Parathyroid adenoma (tissue), 2 donors: ENCODE results near the gene ATF7IP2.

Experiments
- H2AFZ ChIP-seq: fragments of 300-600 bp; sonication (generic); one replicate; pipeline ENCODE4 v1.7.0; 2017; ENCODE audit warnings: antibody characterized with exemption, mild to moderate bottlenecking
- H3K27ac ChIP-seq: fragments of 300-600 bp; sonication (generic); one replicate; pipeline ENCODE4 v1.7.0; 2017
- H3K27me3 ChIP-seq: fragments of 300-600 bp; sonication (generic); one replicate; pipeline ENCODE4 v1.7.0; 2017; ENCODE audit warnings: low read length; ENCODE audit not compliant: control insufficient read depth, insufficient read depth
- H3K36me3 ChIP-seq: fragments of 300-600 bp; sonication (generic); one replicate; pipeline ENCODE4 v1.7.0; 2017; ENCODE audit warnings: low read length; ENCODE audit not compliant: control insufficient read depth, insufficient read depth
- H3K4me1 ChIP-seq: fragments of 300-600 bp; sonication (generic); one replicate; pipeline ENCODE4 v1.7.0; 2017; ENCODE audit warnings: control low read depth
- H3K4me2 ChIP-seq: fragments of 300-600 bp; sonication (generic); one replicate; pipeline ENCODE4 v1.7.0; 2017; ENCODE audit warnings: low read length
- H3K4me3 ChIP-seq: fragments of 300-600 bp; sonication (generic); one replicate; pipeline ENCODE4 v1.7.0; 2017; ENCODE audit warnings: low read depth, low read length
- H3K79me2 ChIP-seq: fragments of 300-600 bp; sonication (generic); one replicate; pipeline ENCODE4 v1.7.0; 2017; ENCODE audit warnings: control low read depth
- H3K9ac ChIP-seq: fragments of 300-600 bp; sonication (generic); one replicate; pipeline ENCODE4 v1.7.0; 2017; ENCODE audit warnings: mild to moderate bottlenecking
- H3K9me3 ChIP-seq: fragments of 300-600 bp; sonication (generic); one replicate; pipeline ENCODE4 v1.7.0; 2017; ENCODE audit warnings: low read length; ENCODE audit not compliant: control insufficient read depth
- TF ChIP-seq, protein P1 (sequence below): fragments of 300-600 bp; sonication (generic); IDR thresholded peaks from one replicate; pipeline ENCODE4 v1.7.0; 2017; ENCODE audit warnings: antibody characterized with exemption, mild to moderate bottlenecking
- donor health status: primary hyperparathyroidism.

The ATF7IP2 gene

DNA sequence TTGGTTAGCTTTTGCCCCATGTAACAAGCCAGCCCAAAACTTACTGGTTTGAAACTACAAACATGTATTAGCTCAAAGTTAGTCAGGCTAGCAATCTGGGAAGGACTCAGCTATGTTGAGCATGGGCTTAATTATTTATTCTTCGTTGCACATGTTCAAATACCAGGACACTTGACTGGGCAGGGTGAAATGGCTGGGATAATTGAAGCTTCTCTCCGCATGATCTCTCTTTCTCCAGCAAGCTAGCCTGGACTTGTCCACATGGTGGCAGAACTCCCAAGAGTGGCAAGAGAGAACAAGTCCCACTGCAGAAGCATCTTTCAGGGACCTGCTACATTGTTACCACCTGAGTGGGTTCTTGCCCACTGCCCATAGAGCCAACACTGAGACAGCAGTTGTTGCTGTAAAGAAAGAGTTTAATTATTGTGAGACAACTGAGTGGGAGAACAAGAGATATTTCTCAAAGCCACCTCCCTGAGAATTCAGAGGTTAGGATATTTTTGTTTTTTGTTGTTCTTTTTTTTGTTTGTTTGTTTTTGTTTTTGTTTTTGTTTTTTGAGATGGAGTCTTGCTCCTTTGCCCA lies 16.8 kb upstream of the ATF7IP2 start:
- Histone ChIP-seq H3K4me3 (no peak overlapping the region), H3K9ac (no peak overlapping the region), H3K9me3 (no peaks in the 10 kb centered on the region), H3K4me1 (no peaks in the 10 kb centered on the region), H3K27me3 (no peaks in the 10 kb centered on the region), H3K27ac (no peak overlapping the region), H3K79me2 (no peaks in the 10 kb centered on the region), H3K4me2 (no peak overlapping the region), H3K36me3 (no peaks in the 10 kb centered on the region), H2AFZ (no peak overlapping the region)
- TF ChIP-seq, protein P1, sequence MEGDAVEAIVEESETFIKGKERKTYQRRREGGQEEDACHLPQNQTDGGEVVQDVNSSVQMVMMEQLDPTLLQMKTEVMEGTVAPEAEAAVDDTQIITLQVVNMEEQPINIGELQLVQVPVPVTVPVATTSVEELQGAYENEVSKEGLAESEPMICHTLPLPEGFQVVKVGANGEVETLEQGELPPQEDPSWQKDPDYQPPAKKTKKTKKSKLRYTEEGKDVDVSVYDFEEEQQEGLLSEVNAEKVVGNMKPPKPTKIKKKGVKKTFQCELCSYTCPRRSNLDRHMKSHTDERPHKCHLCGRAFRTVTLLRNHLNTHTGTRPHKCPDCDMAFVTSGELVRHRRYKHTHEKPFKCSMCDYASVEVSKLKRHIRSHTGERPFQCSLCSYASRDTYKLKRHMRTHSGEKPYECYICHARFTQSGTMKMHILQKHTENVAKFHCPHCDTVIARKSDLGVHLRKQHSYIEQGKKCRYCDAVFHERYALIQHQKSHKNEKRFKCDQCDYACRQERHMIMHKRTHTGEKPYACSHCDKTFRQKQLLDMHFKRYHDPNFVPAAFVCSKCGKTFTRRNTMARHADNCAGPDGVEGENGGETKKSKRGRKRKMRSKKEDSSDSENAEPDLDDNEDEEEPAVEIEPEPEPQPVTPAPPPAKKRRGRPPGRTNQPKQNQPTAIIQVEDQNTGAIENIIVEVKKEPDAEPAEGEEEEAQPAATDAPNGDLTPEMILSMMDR: no peak

DNA sequence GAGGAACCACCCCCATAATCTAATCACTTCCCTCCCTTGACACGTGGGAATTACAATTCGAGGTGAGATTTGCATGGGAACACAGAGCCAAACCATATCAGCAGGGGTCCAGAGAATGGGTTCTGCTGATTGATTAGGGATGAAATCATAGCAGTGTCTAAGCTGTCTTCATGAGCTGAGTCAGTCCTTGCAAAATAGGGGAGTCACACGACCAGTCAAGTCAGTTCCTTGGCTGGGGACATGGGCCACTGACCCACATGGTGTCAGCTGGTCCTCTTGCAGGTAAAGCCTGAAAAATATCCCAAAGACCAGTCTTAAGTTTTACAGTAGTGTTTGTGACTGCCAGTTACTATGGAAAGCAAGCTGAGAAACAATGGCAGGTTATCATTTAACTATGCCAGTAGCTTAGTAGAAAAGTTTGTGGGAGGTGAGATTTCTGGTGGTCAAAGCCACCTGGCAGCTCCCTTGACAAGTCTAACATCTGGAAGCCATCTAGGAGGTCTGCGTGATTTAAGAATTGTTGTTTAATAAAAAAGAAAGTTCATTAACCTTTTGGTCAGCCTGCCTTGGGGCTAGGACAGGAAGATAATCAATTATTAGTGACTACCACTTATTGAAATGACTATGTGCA lies 15.7 kb upstream of the ATF7IP2 start:
- Histone ChIP-seq H3K4me3 (no peak overlapping the region), H3K4me1 (no peaks in the 10 kb centered on the region), H3K9me3 (no peaks in the 10 kb centered on the region), H3K79me2 (no peaks in the 10 kb centered on the region), H3K27me3 (no peaks in the 10 kb centered on the region), H3K36me3 (no peaks in the 10 kb centered on the region), H2AFZ (no peak overlapping the region), H3K27ac (no peak overlapping the region), H3K9ac (no peak overlapping the region), H3K4me2 (no peak overlapping the region)
- TF ChIP-seq, protein P1: no peak

DNA sequence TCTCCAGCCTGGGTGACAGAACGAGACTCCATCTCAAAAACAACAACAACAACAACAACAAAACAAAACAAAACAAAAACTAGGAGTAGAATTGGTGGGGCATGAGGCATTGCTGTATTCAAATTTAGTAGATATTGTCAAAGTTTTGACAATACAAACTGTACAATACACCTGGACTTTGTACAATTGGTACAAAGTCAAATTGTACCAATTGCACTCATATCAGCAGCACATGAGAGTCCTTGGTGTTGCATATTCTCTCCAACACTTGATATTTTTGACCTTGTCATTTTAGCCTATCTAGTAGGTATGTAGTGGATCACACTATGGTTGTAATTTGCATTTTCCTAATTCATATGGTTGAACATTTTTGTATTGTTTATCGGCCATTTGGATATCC lies 14.3 kb upstream of the ATF7IP2 start:
- no peak overlapping the region for H3K4me3 ChIP-seq
- H3K27me3 ChIP-seq: no peaks in the 10 kb centered on the region
- no peak overlapping the region for H2AFZ ChIP-seq
- H3K4me2 ChIP-seq: no peak overlapping the region
- H3K9ac ChIP-seq: no peak overlapping the region
- H3K27ac ChIP-seq: no peak overlapping the region
- TF ChIP-seq, protein P1: no peak
- no peaks in the 10 kb centered on the region for H3K4me1 ChIP-seq
- H3K36me3 ChIP-seq: no peaks in the 10 kb centered on the region
- H3K79me2 ChIP-seq: no peaks in the 10 kb centered on the region
- H3K9me3 ChIP-seq: peaks cover 3% of the 10 kb centered on the region

DNA sequence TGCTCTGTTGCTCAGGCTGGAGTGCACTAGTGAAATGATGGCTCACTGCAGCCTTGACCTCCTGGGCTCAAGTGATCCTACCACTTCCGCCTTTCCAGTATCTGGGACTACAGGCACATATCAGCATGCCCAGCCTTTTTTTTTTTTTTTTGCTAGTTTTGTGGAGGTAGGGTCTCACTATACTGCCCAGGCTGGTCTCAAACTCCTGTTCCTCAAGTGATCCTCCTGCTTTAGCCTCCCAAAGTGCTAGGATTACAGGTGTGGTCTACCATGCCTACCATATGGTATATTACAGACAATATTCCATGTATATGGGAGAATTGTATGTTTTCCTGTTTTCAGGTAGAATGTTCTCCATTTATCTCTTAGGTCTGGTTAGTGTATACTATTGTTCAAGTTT lies 12.3 kb upstream of the ATF7IP2 start:
- no peaks in the 10 kb centered on the region for H3K79me2 ChIP-seq

More for the DNA sequence above, 12.3 kb upstream of the ATF7IP2 start:
- Histone ChIP-seq H3K27ac (no peak overlapping the region), H2AFZ (no peak overlapping the region), H3K36me3 (no peaks in the 10 kb centered on the region), H3K4me1 (no peaks in the 10 kb centered on the region), H3K9me3 (peaks cover 3% of the 10 kb centered on the region), H3K27me3 (no peaks in the 10 kb centered on the region), H3K4me3 (no peak overlapping the region), H3K4me2 (no peak overlapping the region), H3K9ac (no peak overlapping the region)
- TF ChIP-seq, protein P1: no peak
